Hepatocyte (in vitro differentiated cells): ENCODE results near the gene MVB12B. TPM values are rescaled to one million over a fixed set of nuclear protein-coding genes. Genes with fewer than 3 reads are reported as not detected.

ENCODE experiments used
- DNase-seq: peaks from one replicate; pipeline ENCODE4 v3.0.0-alpha.2; 2016; ENCODE audit warnings: low spot score
- H2AFZ ChIP-seq: fragments of 200-600 bp; sonication (generic); 2 replicates; pipeline ENCODE4 v1.6.0; 2016; ENCODE audit warnings: antibody characterized with exemption, mild to moderate bottlenecking
- H3K27ac ChIP-seq: fragments of 200-600 bp; sonication (generic); 2 replicates; pipeline ENCODE4 v1.5.1; 2016; ENCODE audit warnings: mild to moderate bottlenecking
- H3K27me3 ChIP-seq: fragments of 200-600 bp; sonication (generic); 2 replicates; pipeline ENCODE4 v1.6.1; 2016
- H3K36me3 ChIP-seq: fragments of 200-600 bp; sonication (generic); replicated peaks from 2 replicates; pipeline ENCODE4 v1.5.1; 2016; ENCODE audit warnings: low read depth; ENCODE audit not compliant: insufficient read depth
- H3K4me1 ChIP-seq: fragments of 200-600 bp; sonication (generic); 2 replicates; pipeline ENCODE4 v1.5.1; 2016; ENCODE audit warnings: mild to moderate bottlenecking, moderate library complexity; ENCODE audit not compliant: insufficient read depth
- H3K4me2 ChIP-seq: fragments of 200-600 bp; sonication (generic); 2 replicates; pipeline ENCODE4 v1.6.0; 2016
- H3K4me3 ChIP-seq: fragments of 200-600 bp; sonication (generic); 2 replicates; pipeline ENCODE4 v1.5.1; 2016; ENCODE audit warnings: mild to moderate bottlenecking
- H3K79me2 ChIP-seq: fragments of 200-600 bp; sonication (generic); 2 replicates; pipeline ENCODE4 v1.6.0; 2017; ENCODE audit warnings: mild to moderate bottlenecking
- H3K9me2 ChIP-seq: fragments of 200-600 bp; sonication (generic); replicated peaks from 2 replicates; pipeline ENCODE4 v1.6.0; 2017; ENCODE audit warnings: mild to moderate bottlenecking; ENCODE audit not compliant: insufficient read depth
- H3K9me3 ChIP-seq: fragments of 200-600 bp; sonication (generic); 2 replicates; pipeline ENCODE4 v1.5.1; 2016; ENCODE audit warnings: low read depth, mild to moderate bottlenecking
- H4K20me1 ChIP-seq: fragments of 200-600 bp; sonication (generic); 2 replicates; pipeline ENCODE4 v1.6.0; 2016; ENCODE audit warnings: mild to moderate bottlenecking; ENCODE audit not compliant: insufficient read depth, poor library complexity, severe bottlenecking
- CTCF ChIP-seq: fragments of 200-600 bp; sonication (generic); IDR thresholded peaks from 2 replicates; pipeline ENCODE4 v1.5.1; 2016; ENCODE audit warnings: antibody characterized with exemption, mild to moderate bottlenecking; ENCODE audit not compliant: poor library complexity
- EZH2 ChIP-seq: fragments of 200-600 bp; sonication (generic); IDR thresholded peaks from 2 replicates; pipeline ENCODE4 v1.6.1; 2016; ENCODE audit warnings: antibody characterized with exemption, mild to moderate bottlenecking, borderline replicate concordance
- EZH2phosphoT487 ChIP-seq: fragments of 200-600 bp; sonication (generic); IDR thresholded peaks from one replicate; pipeline ENCODE4 v1.6.1; 2018; ENCODE audit warnings: antibody characterized with exemption, mild to moderate bottlenecking, low read depth, moderate library complexity; ENCODE audit not compliant: unreplicated experiment, severe bottlenecking
- WGBS: methylation state at CpG from one replicate; pipeline ENCODE4 v1.1.6; 2016; ENCODE audit warnings: low lambda C conversion rate; ENCODE audit errors: missing lambda C conversion rate; 5-methylcytosine and 5-hydroxymethylcytosine counted together
- polyA plus RNA-seq: library from polyadenylated mRNA; unstranded; fragments of >200 nt; fragmentation: Nextera tagmentation; extraction: Ambion mirVana; gene quantifications from 2 replicates; pipeline ENCODE4 v1.2.1, GENCODE V29; 2016
- total RNA-seq: library from RNA; depleted of rRNA; stranded (reverse); fragments of >200 nt; gene quantifications from 2 replicates; pipeline ENCODE4 v1.2.3, GENCODE V29; 2014

MVB12B gene
- total and polyA plus RNA-seq, 2 experiments from 2014 or later = 11.8 to 12.1 TPM

- no peaks in the 10 kb centered on the region for H4K20me1 ChIP-seq
- no peak overlapping the region for H3K27ac ChIP-seq
- H3K79me2 ChIP-seq = peaks cover 5% of the 10 kb centered on the region
- no peak overlapping the region for H2AFZ ChIP-seq
- peaks cover 22% of the 10 kb centered on the region for H3K4me1 ChIP-seq
- H3K9me3 ChIP-seq = no peaks in the 10 kb centered on the region
- H3K9me2 ChIP-seq = no peaks in the 10 kb centered on the region
- no peaks in the 10 kb centered on the region for H3K27me3 ChIP-seq
- DNase-seq = no peak
- no peak overlapping the region for H3K4me2 ChIP-seq
- H3K4me3 ChIP-seq = no peak overlapping the region
- WGBS = 84% methylated on average over 9 of the region's 9 CpGs
- no peaks in the 10 kb centered on the region for H3K36me3 ChIP-seq
- TF ChIP-seq EZH2phosphoT487 = no peak
Measured at GRCh38 chr9:126379661-126380360, 53.2 kb downstream of the MVB12B start.

- no peak overlapping the region for H3K27ac ChIP-seq
- H3K9me2 ChIP-seq = no peaks in the 10 kb centered on the region
- no peaks in the 10 kb centered on the region for H4K20me1 ChIP-seq
- H3K4me1 ChIP-seq = peaks cover 18% of the 10 kb centered on the region
- DNase-seq = no peak
- TF ChIP-seq EZH2 (no peak), EZH2phosphoT487 (no peak), CTCF (no peak)
- H3K9me3 ChIP-seq = no peaks in the 10 kb centered on the region
- H3K4me3 ChIP-seq = no peak overlapping the region
- no peak overlapping the region for H2AFZ ChIP-seq
- H3K36me3 ChIP-seq = no peaks in the 10 kb centered on the region
- WGBS = 96% methylated on average over 10 of the region's 10 CpGs
- peaks cover 5% of the 10 kb centered on the region for H3K79me2 ChIP-seq
- H3K27me3 ChIP-seq = no peaks in the 10 kb centered on the region
- H3K4me2 ChIP-seq = no peak overlapping the region
Measured at GRCh38 chr9:126380447-126380846, 53.8 kb downstream of the MVB12B start.

GRCh38 chr9:126381195-126381594, 54.6 kb downstream of the MVB12B start:
- H3K4me1 ChIP-seq = peaks cover 11% of the 10 kb centered on the region
- no peaks in the 10 kb centered on the region for H3K9me2 ChIP-seq
- WGBS = 87% methylated on average over 6 of the region's 6 CpGs
- no peaks in the 10 kb centered on the region for H4K20me1 ChIP-seq
- H3K4me3 ChIP-seq = no peak overlapping the region
- DNase-seq = no peak
- no peak overlapping the region for H3K4me2 ChIP-seq
- H3K36me3 ChIP-seq = no peaks in the 10 kb centered on the region
- no peaks in the 10 kb centered on the region for H3K9me3 ChIP-seq
- H3K27me3 ChIP-seq = no peaks in the 10 kb centered on the region
- no peak overlapping the region for H3K27ac ChIP-seq
- H3K79me2 ChIP-seq = peaks cover 5% of the 10 kb centered on the region
- TF ChIP-seq CTCF (no peak), EZH2 (no peak), EZH2phosphoT487 (no peak)
- H2AFZ ChIP-seq = no peak overlapping the region

GRCh38 chr9:126383406-126384046, 56.9 kb downstream of the MVB12B start:
- Histone ChIP-seq H3K9me3 (no peaks in the 10 kb centered on the region), H3K36me3 (no peaks in the 10 kb centered on the region), H3K4me1 (no peaks in the 10 kb centered on the region), H3K4me2 (no peak overlapping the region), H3K27ac (no peak overlapping the region), H3K27me3 (no peaks in the 10 kb centered on the region), H4K20me1 (no peaks in the 10 kb centered on the region), H3K4me3 (no peak overlapping the region), H3K9me2 (no peaks in the 10 kb centered on the region), H3K79me2 (peaks cover 3% of the 10 kb centered on the region), H2AFZ (no peak overlapping the region)
- TF ChIP-seq CTCF (no peak), EZH2phosphoT487 (no peak), EZH2 (no peak)
- WGBS = 84% methylated on average over 3 of the region's 3 CpGs
- DNase-seq = no peak
